HG02981 (cell line): Measurements from ENCODE around the gene PKIG.

Experiments
- ATAC-seq: cut with Tn5 transposase; IDR thresholded peaks from one replicate; pipeline ENCODE4 v1.9.1; 2021; ENCODE audit warnings: mild to moderate bottlenecking, moderate library complexity; ENCODE audit not compliant: unreplicated experiment

The PKIG gene

DNA sequence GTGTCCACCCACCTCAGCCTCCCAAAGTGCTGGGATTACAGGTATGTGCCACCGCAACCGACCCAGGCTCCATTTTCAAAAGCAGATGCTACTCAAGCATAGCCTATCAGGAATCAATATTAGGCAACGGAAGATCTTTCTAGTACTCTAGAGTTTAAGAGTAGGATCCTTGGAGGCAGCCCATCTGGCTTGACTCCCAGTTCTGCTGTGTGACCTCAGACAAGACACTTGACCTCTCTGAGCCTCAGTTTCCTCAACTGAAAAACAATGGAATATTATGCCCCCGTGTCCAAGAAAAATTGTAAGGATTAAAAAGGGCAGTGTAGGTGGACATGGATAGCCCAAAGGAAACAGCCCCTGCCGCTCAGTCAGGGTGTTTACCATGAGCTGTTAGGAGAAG lies 54.7 kb downstream of the PKIG start:
- ATAC-seq = no peak

DNA sequence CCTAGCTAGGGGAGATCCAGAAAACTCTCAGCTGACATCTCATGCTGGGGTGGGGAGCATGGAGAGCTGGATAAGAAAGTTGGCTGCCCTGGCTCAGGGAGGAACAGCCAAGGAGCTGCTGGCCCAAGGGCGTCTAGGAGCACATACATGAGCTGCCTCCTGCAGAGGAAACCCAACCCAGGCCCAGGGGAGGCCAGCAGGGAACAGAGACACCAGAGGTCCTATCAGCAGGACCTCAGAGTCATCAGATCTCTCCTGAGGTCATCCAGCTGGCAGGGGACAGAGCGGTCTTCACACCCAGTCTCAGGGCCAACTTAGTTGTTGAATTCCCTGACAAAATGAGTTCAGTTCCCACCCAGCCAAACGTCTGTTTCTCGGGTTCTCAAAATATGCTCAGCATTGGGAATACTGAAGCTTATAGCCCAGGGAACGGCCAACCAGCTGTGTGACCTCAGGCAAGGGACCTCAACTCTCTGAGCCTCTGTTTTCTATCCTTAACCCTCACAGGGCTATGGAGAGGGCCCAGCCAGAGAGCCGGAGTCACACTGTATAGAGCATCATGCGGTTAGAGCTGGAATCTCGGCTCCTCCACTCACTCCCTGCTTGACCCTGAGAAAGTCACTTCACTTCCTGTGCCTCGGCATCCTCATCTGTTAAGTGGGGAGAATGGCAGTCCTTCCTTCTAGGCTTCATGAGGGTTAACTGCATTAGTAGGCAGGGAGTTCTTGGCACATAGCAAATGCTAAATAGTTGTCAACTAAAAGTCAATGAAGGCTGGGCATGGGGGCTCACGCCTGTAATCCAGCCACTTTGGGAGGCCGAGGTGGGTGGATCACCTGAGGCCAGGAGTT lies 55.4 kb downstream of the PKIG start:
- ATAC-seq = no peak

DNA sequence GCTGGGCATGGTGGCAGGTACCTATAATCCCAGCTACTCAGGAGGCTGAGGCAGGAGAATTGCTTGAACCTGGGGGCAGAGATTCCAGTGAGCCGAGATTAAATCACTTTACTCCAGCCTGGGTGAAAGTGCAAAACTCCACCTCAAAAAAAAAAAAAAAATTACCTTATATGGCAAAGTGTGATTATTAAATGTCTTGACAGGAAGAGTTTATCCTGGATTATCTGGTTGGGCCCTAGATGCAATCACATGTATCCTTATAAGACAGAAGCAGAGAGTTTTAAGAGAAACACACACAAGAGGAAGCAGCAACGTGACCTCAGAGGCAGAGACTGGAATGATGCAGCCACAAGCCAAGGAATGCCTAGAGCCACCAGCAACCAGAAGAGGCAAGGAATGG lies 58.1 kb downstream of the PKIG start:
- ATAC-seq = no peak

DNA sequence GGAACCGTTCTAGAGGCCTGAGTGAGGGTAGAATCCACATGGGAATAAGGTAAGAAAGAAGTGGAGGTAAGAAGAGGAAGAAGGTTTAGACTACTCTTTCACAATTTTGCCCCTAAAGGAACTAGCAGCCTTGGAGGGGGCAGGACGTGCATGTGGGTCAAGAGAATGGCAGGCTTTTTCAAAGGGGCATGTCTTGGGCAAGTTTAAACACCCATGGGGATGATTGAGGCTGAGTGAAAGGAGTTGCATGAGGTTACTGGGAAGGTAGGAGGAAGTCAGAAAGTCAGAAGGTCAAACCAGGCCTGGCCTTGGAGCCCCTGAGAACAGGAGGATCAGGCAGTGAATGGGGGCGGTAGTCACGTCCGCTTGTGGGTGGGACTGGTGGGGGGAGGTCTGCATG lies 58.9 kb downstream of the PKIG start:
- ATAC-seq = no peak

DNA sequence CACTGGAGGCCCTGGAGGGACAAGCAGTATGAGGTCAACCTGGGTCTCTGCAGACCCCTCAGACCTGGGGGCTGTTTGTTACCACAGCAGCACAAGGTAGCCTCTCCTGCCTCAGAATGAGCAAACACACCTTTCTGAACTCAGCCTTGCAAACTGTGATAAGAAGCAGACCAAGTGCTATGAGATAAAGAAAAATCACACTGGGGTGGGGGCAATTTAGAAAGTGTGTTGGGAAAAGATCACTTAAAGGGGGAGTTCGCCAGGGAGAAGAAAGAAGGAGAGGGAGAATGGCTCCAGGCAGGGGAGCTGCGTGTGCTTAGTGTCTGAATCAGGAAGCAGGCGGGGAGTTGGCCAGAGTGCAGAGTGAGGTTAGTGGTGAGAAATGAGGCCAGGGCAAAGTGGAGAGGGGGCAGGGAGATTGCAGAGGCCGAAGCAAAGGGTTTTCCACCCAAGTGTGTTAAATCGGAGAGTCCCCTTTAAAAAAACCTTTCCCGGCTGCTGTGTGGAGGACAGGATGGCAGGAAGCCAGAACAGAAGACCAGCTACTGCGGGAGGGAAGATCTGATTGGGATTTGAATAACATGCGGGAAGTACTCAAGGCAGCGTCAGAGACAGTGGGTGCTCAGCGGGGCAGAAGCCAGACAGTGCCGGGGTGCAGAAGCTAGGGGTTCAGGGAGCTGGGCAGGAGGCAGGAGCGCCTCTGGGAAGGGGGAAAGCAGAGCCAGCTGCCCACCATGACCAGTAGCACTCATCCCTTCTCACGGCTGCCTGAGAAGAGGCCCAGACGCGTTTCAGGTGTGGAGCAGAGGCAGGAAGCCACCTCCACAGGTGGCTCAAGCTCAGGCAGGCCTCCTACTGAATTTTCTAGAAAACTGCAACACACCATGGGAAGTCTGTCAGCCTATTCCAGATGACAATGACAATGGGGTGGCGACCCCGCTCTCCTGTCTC lies 60.1 kb downstream of the PKIG start:
- peak; percentile 26 for ATAC-seq

DNA sequence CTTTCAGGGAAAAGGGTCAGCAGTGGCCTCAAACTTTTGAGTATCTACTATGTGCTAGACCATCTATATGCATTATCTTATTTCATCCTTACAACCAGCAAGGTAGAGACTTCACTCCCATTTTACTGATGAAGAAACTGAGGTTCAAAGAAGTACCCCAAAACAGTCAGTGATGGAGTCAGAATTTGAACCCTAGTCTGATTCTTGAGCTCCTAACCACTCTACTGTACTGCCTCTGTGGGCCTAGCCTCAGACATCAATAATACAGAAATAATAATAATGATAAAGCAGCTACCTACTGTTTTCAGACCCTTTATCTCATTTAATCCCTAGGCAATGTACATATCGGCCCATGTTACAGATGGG lies 60.8 kb downstream of the PKIG start:
- no peak for ATAC-seq

DNA sequence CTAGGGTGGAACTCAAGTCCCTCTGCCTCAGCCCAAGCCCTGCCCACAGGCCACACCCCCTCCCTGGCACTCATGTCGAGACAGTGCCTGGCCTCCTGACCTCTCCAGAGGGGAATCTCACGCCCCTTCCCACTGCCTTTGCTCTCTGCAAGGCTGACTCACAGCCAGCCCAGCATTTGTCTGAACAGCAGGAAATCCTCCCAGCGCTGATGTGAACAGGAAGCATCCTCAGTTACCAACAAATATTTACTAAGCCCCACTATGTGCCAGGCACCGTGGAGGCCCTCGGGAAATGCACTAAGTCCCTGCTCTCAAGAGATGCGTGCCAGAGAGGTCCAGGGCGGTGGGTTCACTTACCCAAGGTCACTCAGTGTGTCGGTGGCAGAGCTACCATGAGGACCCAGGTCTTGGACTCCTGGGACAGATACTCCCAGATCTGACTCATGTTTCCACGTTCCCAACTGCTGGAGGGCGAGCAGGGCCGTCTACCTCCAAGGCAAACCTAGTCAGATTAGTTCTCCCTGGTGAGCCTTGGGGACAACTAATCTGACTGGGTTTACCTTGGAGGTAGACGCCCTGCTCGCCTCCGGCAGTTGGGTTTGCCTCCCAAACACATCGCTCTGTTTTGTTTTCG lies 61.3 kb downstream of the PKIG start:
- ATAC-seq = no peak

DNA sequence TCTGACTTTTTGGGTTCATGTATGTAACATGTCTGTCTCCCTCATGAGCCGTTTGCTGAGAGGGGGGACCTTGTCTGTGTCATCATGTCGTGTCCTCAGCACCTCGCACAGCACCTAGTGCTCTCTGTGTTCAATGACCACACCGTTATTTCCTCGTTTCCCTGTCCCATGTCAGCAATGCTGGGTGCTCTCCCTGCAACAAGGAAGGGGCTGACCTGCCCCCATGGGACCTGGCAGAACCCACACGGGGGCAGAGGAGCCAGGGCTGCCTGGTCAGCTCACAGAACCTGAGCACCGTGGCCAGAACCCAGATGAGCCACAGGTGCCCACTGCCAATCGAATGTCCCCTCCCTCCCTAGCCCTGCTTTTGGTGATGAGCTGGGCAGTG lies 61.8 kb downstream of the PKIG start:
- no peak for ATAC-seq

DNA sequence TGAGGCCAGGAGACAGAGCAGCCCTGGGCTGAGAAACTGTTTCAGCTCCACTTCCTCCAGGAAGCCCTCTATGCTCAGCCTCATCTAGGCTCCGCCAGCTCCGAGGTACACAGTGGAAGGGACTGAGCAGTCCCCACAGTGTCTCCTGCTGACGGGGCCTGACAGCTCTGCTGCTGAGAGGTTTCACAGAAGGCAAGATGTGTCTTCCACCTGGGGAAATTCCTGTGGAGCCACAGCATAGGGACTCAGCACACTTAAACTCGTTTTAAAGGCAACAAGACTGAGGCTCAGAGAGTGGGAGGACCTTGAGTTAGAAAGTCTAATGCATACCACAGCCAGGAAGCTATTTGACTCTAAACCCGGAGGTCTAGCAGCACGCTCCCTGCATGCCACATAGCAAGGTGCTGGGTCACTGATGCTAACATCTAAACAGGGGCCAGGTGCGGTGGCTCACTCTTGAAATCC lies 62.3 kb downstream of the PKIG start:
- ATAC-seq = no peak

DNA sequence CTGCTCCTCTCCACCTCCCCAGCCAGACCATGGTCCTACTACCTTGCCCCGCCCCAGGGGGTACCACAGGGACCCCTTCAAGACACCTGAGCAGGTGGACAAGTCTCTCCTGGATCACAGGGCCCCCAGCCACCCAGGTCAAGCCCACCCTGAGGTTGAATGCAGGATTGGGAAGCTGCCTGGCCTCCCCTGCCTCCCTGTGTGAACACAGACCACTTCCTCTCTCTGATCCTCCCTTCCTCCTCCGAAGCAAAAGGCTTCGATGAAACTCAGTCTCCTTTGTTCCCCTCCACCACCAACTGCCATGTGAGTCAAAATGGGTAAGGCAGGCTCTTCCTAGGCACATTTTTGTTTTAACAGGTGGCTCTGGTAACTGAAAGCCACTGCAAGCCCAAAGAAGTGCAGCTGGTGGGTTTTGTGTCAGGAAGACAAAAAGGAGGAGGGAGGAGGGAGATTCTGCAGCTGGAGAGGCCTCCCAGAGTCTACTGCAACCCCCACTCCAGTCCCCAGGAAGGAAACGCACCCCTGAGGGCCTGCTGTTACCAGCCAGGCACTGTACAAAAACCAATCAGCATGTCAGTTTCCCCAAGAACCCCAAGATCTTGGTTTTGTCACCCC lies 63.8 kb downstream of the PKIG start:
- peak; percentile 28 for ATAC-seq

DNA sequence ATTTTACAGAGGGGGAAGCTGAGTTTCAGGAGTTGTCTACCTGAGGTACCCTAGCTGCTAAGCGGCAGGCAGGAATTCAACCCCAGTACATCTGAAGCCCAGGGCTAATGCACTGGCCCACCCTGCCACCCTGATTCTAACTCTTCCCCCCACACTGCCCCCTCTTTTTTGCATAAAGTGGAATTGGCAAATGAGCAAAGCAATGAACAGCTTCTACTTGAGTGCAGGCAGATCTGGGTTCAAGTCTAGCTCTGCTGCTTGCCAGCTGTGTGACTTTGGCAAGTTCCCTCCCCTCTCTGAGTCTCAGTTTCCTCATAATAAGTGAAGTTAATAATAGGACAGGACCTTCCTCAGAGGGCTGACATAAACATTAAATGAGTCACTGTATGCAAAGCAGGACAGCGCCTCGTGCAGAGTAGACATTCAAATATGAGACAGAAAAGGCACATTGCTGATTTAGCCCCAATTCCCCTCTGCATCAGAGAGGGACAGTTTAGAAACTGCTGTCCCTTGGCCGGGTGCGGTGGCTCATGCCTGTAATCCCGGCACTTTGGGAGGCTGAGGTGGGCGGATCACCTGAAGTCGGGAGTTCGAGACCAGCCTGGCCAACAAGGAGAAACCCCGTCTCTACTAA lies 64.4 kb downstream of the PKIG start:
- peak; percentile 45 for ATAC-seq

DNA sequence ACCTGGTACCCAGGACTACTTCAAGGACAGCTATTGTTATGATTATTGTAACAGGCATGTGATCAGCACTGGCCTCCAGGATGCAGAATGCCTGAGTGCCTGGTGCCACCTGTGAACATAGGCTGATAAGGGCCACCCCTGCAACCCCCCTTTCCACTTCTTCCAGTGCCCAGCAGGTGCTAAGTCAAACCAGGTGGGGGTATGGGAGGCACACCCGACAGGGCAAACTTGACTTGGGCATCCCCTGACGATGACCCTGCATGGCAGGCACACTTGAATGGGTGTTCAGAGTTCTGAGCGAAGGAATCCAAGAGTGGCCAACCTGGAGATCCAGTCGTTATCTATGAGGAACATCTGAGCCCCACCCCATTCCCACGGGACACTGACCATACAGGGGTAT lies 65.7 kb downstream of the PKIG start:
- no peak for ATAC-seq

DNA sequence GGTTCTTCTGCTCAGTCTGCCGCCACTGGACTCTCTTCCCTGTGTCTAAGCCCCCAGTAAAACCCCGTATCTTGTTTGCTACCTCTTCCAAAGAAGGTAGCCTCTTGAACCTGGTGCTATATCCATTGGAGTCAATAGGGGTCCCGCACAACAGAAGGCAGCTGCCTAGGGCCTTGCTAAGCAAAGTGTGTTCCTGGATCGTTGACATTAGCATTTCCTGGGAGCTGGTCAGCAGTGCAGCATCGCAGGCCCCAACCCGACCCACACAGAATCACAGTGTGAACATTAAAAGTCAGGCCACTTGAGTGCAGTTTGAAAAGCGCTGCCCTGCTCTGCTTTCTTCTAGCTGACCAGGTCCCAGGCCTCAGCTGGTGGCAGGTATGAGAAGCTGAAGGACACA lies 66.2 kb downstream of the PKIG start:
- no peak for ATAC-seq

DNA sequence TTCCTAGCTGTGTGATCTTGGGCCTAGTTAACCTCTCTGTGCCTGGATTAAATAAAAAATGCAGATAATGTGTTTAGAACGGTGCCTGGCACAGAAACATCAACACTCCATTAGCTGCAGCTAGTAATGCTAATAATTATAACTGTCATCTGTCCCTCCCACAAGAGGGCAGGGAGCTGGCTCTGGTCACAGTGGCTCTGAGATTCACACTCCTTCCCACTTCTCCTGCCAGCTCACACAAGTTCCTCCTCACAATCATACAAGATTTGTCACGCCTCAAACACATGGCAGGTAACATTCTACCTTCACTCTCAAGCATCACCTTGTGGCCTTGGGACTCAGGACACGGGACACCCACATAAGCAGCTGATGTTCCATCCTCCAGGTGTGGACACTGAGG lies 66.7 kb downstream of the PKIG start:
- ATAC-seq = no peak

DNA sequence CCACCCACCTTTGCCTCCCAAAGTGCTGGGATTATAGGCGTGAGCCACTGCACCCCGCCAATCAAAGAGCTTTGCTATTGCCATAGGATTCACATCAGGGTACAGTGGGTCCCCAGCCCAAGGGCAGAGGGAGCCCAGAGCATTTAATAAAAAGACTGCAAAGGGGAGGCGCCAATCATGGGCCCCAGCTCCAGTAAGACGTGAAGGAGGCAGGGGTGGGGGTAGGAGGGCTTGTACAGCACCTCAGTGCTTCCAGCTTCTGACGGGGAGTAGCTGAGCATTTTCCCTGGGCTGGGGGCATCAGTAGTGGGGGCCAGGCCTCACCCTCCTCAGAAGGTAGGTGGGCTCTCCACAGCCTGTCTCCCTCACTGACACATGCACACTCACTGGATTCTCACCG lies 67.6 kb downstream of the PKIG start:
- ATAC-seq = no peak

DNA sequence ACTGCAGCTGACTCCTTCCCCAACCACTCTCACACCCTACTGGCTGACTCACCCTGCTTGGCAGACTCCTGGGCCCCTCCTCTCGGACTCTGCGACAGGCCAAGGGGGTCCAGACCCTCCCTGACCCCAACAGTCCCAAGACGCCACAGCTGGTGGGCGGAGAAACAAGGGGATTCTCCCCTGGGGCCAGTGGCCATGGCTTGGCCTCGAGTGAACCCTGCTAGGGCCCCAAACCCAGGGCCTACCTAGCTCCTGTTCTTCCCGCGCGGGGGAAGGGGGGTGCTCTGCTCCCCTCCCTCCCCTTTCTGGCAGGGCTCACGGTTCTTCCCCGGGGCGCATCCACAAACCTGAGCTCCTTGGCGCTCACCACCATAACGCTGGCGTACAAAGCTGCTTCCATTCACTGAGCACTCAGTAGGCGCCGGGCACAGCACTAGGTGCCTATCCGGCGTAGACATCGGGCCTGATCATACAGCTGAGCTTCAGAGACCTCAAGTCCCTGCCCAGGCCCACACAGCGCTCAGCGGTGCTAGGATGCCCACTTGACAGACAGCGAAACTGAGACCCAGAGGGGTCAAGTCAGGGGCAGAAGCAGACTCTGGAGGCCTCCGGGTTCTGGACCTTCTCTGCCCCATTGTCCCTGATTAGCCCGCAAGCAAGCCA lies 68.5 kb downstream of the PKIG start:
- ATAC-seq = peak; percentile 3

DNA sequence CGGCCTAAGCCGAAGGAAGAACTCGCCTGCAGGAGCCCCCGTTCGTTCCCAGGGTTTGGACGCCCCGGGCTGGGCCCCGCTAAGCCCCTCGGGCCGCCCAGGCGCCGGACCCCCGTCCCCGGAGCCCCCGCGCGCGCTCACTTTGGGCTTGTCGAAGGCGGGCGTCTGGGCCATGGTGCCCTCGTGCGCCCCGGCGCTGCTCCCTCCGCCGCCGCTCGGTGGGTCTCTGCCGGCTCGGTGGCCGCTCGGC lies 69.0 kb downstream of the PKIG start:
- ATAC-seq = no peak

DNA sequence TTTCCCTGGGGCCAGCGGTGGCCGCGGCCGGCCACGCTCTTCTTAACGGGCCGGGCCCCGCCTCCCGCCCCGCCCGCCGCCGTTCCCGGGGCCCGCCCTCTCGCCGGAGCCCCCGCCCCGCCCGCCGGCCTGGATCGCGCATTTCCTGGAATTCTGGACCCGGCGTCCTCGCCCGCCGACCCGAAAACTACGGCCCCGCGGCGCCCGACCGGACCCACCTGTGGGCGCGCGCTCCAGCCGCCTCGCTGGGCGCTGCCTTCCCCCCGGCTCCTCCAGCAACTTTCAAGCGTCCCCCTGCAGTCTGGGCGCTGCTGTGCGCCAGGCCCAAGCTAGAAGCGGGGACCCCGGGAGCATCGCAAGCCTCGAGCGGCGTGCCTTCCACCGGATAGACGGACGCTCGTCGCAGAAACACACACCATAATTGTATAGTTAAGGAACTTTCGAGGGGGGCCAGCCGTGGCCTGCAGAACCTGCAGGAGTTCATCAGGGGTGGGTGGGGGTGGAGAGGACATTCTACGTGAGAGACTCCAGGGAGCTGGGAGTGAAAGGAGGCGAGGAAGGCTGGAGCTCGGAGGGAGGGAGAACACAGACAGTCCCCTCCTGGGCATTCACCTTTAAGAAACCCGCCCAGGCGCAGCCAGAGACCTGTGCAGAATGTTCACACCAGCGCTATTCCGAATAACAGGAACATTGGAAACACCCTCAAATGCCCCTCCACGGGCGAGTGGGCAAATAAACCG lies 69.5 kb downstream of the PKIG start, which contains the start of gene ADA:
TSS of gene ADA (minus strand) at position 16 of the 740 bp plus-strand sequence. CDS start 92 bp downstream, outside the sequence.
- peak; percentile 34 for ATAC-seq

DNA sequence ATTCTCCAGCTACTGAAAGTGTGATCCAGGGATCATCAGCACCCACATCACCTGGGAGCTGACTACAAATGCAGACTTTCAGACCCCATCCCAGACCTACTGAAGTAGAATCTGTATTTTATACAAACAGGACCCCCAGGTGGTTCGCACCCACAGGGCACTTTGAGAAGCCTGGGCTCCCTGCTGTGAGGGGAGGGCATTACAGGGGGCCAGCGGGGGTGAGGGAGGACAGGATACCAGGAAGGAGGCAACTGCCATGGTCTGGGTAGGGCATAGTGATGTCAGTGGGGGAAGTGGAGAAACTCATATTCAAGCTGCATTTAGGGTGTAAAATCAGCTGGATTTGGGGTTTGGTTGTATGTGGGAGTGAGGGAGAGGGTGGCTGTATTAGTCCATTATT lies 71.2 kb downstream of the PKIG start:
- ATAC-seq = no peak
